Measurements from ENCODE around the gene OR11L1. TPM values are rescaled to one million over a fixed set of nuclear protein-coding genes. Genes with fewer than 3 reads are reported as not detected.

Gene OR11L1
- total and polyA plus RNA-seq, 2 experiments from 2014 or later = not detected

DNA sequence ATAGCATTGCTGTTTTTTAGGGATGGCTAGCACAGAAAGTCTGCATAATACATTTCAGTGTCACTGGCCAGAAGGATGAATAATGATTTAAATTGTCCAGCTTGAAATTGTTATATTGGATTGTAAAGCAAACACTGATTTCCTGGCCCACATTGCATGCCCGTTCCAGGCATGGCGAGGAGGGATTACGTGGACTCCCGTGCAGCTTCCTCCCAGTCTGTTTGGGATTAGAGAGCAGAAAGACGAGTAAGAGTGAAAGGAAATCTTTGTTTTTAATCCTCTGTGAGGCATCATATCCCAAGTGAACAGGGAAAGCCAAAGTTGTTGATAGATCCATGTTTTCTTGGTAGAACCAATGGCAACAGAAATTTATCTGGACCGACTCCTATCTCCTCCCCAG is 23.7 kb upstream of the OR11L1 start:
- no peak overlapping the region for H3K27ac ChIP-seq
- no peaks in the 10 kb centered on the region for H3K79me2 ChIP-seq
- no peaks in the 10 kb centered on the region for H3K9me2 ChIP-seq (replicated peaks; ENCODE audit: insufficient read depth)
- no peaks in the 10 kb centered on the region for H3K9me3 ChIP-seq (ENCODE audit: low read depth)
- no peak overlapping the region for H3K4me2 ChIP-seq
- TF ChIP-seq EZH2 (IDR thresholded peaks at IDR 0.05; ENCODE audit: borderline replicate concordance) = no peak
- TF ChIP-seq EZH2phosphoT487 (IDR thresholded peaks at IDR 0.05; ENCODE audit: low read depth, severe bottlenecking, unreplicated experiment) = no peak
- TF ChIP-seq CTCF (IDR thresholded peaks at IDR 0.05; ENCODE audit: poor library complexity) = no peak
- no peak overlapping the region for H3K4me3 ChIP-seq
- H3K27me3 ChIP-seq = no peaks in the 10 kb centered on the region
- no peak for DNase-seq (ENCODE audit: low spot score)
- no peak overlapping the region for H2AFZ ChIP-seq
- no peaks in the 10 kb centered on the region for H4K20me1 ChIP-seq (ENCODE audit: insufficient read depth, poor library complexity, severe bottlenecking)
- H3K4me1 ChIP-seq (ENCODE audit: insufficient read depth) = no peaks in the 10 kb centered on the region
- H3K36me3 ChIP-seq (replicated peaks; ENCODE audit: insufficient read depth, low read depth) = no peaks in the 10 kb centered on the region
- 75% methylated on average over 6 of the region's 6 CpGs for WGBS (ENCODE audit: low lambda C conversion rate, missing lambda C conversion rate)

DNA sequence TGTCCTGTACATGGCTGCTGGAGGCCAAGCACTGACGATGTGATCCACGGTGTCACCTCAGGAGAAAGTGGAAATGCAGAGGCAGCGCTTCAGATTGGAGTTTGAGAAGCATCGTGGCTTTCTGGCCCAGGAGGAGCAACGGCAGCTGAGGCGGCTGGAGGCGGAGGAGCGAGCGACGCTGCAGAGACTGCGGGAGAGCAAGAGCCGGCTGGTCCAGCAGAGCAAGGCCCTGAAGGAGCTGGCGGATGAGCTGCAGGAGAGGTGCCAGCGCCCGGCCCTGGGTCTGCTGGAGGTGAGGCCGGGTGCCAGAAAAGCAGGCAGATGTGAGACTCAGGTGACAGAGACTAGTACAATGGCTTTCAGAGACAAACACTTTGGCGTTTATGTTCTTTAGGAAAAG is 22.9 kb upstream of the OR11L1 start:
- Histone ChIP-seq H3K27ac (no peak overlapping the region), H3K4me2 (no peak overlapping the region), H3K9me2 (replicated peaks; ENCODE audit: insufficient read depth) (no peaks in the 10 kb centered on the region), H4K20me1 (ENCODE audit: insufficient read depth, poor library complexity, severe bottlenecking) (no peaks in the 10 kb centered on the region), H3K4me1 (ENCODE audit: insufficient read depth) (no peaks in the 10 kb centered on the region), H3K27me3 (no peaks in the 10 kb centered on the region), H3K9me3 (ENCODE audit: low read depth) (no peaks in the 10 kb centered on the region), H3K36me3 (replicated peaks; ENCODE audit: insufficient read depth, low read depth) (no peaks in the 10 kb centered on the region), H3K4me3 (no peak overlapping the region), H3K79me2 (no peaks in the 10 kb centered on the region), H2AFZ (no peak overlapping the region)
- WGBS (ENCODE audit: low lambda C conversion rate, missing lambda C conversion rate) = 75% methylated on average over 17 of the region's 17 CpGs
- TF ChIP-seq EZH2phosphoT487 (IDR thresholded peaks at IDR 0.05; ENCODE audit: low read depth, severe bottlenecking, unreplicated experiment) (no peak), CTCF (IDR thresholded peaks at IDR 0.05; ENCODE audit: poor library complexity) (no peak), EZH2 (IDR thresholded peaks at IDR 0.05; ENCODE audit: borderline replicate concordance) (no peak)
- no peak for DNase-seq (ENCODE audit: low spot score)

GRCh38 chr1:247862756-247863155 is 21.1 kb upstream of the OR11L1 start:
- H4K20me1 ChIP-seq (ENCODE audit: insufficient read depth, poor library complexity, severe bottlenecking) = no peaks in the 10 kb centered on the region
- H3K36me3 ChIP-seq (replicated peaks; ENCODE audit: insufficient read depth, low read depth) = no peaks in the 10 kb centered on the region
- no peak overlapping the region for H3K4me3 ChIP-seq
- H3K4me2 ChIP-seq = no peak overlapping the region
- H3K27me3 ChIP-seq = no peaks in the 10 kb centered on the region
- H3K9me3 ChIP-seq (ENCODE audit: low read depth) = no peaks in the 10 kb centered on the region
- no peaks in the 10 kb centered on the region for H3K9me2 ChIP-seq (replicated peaks; ENCODE audit: insufficient read depth)
- no peak for TF ChIP-seq EZH2phosphoT487 (IDR thresholded peaks at IDR 0.05; ENCODE audit: low read depth, severe bottlenecking, unreplicated experiment)
- TF ChIP-seq CTCF (IDR thresholded peaks at IDR 0.05; ENCODE audit: poor library complexity) = no peak
- no peak overlapping the region for H2AFZ ChIP-seq
- H3K4me1 ChIP-seq (ENCODE audit: insufficient read depth) = no peaks in the 10 kb centered on the region
- H3K79me2 ChIP-seq = no peaks in the 10 kb centered on the region
- WGBS (ENCODE audit: low lambda C conversion rate, missing lambda C conversion rate) = 76% methylated on average over 4 of the region's 4 CpGs
- DNase-seq (ENCODE audit: low spot score) = no peak
- no peak overlapping the region for H3K27ac ChIP-seq

Data from hepatocyte (in vitro differentiated cells).